ENCODE results near the gene PRKAG2.

- TF ChIP-seq CTCF (conservative IDR thresholded peaks at IDR 0.05; ENCODE audit: low read depth in 2 of 2) (no peak), EZH2 (IDR thresholded peaks at IDR 0.05; ENCODE audit: low read depth, unreplicated experiment) (no peak), EZH2phosphoT487 (IDR thresholded peaks at IDR 0.05; ENCODE audit: unreplicated experiment) (no peak), POLR2AphosphoS5 (IDR thresholded peaks at IDR 0.05; ENCODE audit: low read depth) (no peak), REST (IDR thresholded peaks at IDR 0.05; ENCODE audit: unreplicated experiment) (no peak), STAT1 (IDR thresholded peaks at IDR 0.05; ENCODE audit: unreplicated experiment) (no peak), ETS1 (IDR thresholded peaks at IDR 0.05) (no peak), JUNB (IDR thresholded peaks at IDR 0.05; ENCODE audit: unreplicated experiment) (no peak), ZNF331 (CRISPR knock-in tag; IDR thresholded peaks at IDR 0.05; ENCODE audit: low read depth) (no peak)
Measured at GRCh38 chr7:151674161-151674920, 202.6 kb downstream of the PRKAG2 start.
